Activated CD4-positive, alpha-beta T cell treated with anti-CD3 and anti-CD28 coated beads, Interleukin-2, Interleukin-6, amounts not matched to agents 100 ng/mL and 50 ng/mL, durations not matched to agents 16 hours and 8 hours (primary cell): ENCODE data around the gene MACROH2A2.
"Not testable (repeated sequence)": the region's sequence is repeated elsewhere in the genome, so short reads cannot be mapped to it uniquely, and the experiment has no call there.

Experiments used
- DNase-seq: peaks from one replicate; pipeline ENCODE4 v3.0.0-alpha.2; 2020

MACROH2A2 gene

GRCh38 chr10:70068925-70069324 lies 16.3 kb downstream of the MACROH2A2 start:
- no peak for DNase-seq

- no peak for DNase-seq
These were observed 16.7 kb downstream of the MACROH2A2 start for GRCh38 chr10:70069346-70069745.

GRCh38 chr10:70070834-70071233 lies 18.2 kb downstream of the MACROH2A2 start:
- DNase-seq: no peak

- DNase-seq: no peak
These were observed 21.5 kb downstream of the MACROH2A2 start for GRCh38 chr10:70074165-70074564.

GRCh38 chr10:70074971-70075370 lies 22.3 kb downstream of the MACROH2A2 start:
- no peak for DNase-seq

GRCh38 chr10:70078329-70078728 lies 25.7 kb downstream of the MACROH2A2 start:
- DNase-seq: no peak

GRCh38 chr10:70078937-70079336 lies 26.3 kb downstream of the MACROH2A2 start:
- no peak for DNase-seq

GRCh38 chr10:70080789-70081188 lies 28.1 kb downstream of the MACROH2A2 start:
- not testable (repeated sequence) for DNase-seq

- no peak for DNase-seq
These were observed 31.5 kb downstream of the MACROH2A2 start for GRCh38 chr10:70084189-70084588.

- no peak for DNase-seq
These were observed 33.4 kb downstream of the MACROH2A2 start for GRCh38 chr10:70085975-70086613.

- DNase-seq: no peak
These were observed 35.1 kb downstream of the MACROH2A2 start for GRCh38 chr10:70087616-70088307.

- no peak for DNase-seq
These were observed 35.7 kb downstream of the MACROH2A2 start for GRCh38 chr10:70088308-70088698.

GRCh38 chr10:70090013-70090412 lies 37.4 kb downstream of the MACROH2A2 start:
- DNase-seq: no peak

- no peak for DNase-seq
These were observed 38.3 kb downstream of the MACROH2A2 start for GRCh38 chr10:70090951-70091350.

- no peak for DNase-seq
These were observed 39.7 kb downstream of the MACROH2A2 start for GRCh38 chr10:70092389-70092718.

- peak; percentile 53 for DNase-seq
These were observed 40.8 kb downstream of the MACROH2A2 start for GRCh38 chr10:70093335-70093944.

GRCh38 chr10:70094250-70094649 lies 41.6 kb downstream of the MACROH2A2 start:
- DNase-seq: no peak

- no peak for DNase-seq
These were observed 43.5 kb downstream of the MACROH2A2 start for GRCh38 chr10:70096016-70096704.

- DNase-seq: no peak
These were observed 44.2 kb downstream of the MACROH2A2 start for GRCh38 chr10:70096705-70097420.

- no peak for DNase-seq
These were observed 44.8 kb downstream of the MACROH2A2 start for GRCh38 chr10:70097459-70097858.

GRCh38 chr10:70098271-70098670 lies 45.6 kb downstream of the MACROH2A2 start:
- no peak for DNase-seq

GRCh38 chr10:70101068-70101562 lies 48.5 kb downstream of the MACROH2A2 start:
- DNase-seq: not testable (repeated sequence)

GRCh38 chr10:70101668-70102067 lies 49.0 kb downstream of the MACROH2A2 start:
- no peak for DNase-seq
